ENCODE data around the gene DPP6. TPM values are rescaled to one million over a fixed set of nuclear protein-coding genes. Genes with fewer than 3 reads are reported as not detected.

The DPP6 gene
- total and polyA plus RNA-seq, 9 donors = 0.22 to 3.9 (median 1.3) TPM; not detected in 1

DNA sequence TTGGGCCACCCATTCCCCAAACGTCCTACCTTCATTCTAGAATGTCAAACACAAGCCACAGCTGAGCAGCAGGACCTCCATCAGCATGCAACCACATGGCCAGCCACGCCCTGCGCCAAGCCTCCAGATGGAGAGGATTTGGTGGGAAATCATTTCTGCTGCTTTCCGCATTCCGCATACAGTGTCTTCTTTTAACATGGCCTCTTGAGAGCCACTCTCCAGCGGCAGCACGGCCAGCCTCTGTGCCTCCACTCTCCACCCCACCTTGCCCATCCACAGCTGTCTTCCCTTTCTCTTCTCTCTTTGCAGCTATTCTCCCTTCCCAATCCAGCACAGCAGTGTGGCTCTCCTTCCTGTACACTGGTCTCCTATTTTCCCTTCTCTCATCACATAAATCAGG lies 561.6 kb downstream of the DPP6 start:
- WGBS, 3 donors = 83 to 85% (median 84%) methylated on average over 7 of the region's 7 CpGs
- no peak for DNase-seq
- Histone ChIP-seq H3K27me3 (no peaks in the 10 kb centered on the region), H3K4me3 (no peak overlapping the region), H3K9me3 (no peaks in the 10 kb centered on the region), H3K27ac (no peak overlapping the region), H3K4me1 (ENCODE audit: insufficient read depth) (no peaks in the 10 kb centered on the region), H3K36me3 (no peaks in the 10 kb centered on the region)
- TF ChIP-seq CTCF (IDR thresholded peaks at IDR 0.05) (no peak), EP300 (IDR thresholded peaks at IDR 0.05) (no peak), POLR2A (IDR thresholded peaks at IDR 0.05) (no peak)
- intact Hi-C loops (cut with DNase I) = no loop called here

- no peak for DNase-seq
- Histone ChIP-seq H3K9me3 (no peaks in the 10 kb centered on the region), H3K4me3 (no peak overlapping the region), H3K4me1 (ENCODE audit: insufficient read depth) (no peaks in the 10 kb centered on the region), H3K27me3 (no peaks in the 10 kb centered on the region), H3K27ac (no peak overlapping the region), H3K36me3 (no peaks in the 10 kb centered on the region)
- TF ChIP-seq EP300 (IDR thresholded peaks at IDR 0.05) = no peak
- no peak for TF ChIP-seq POLR2A (IDR thresholded peaks at IDR 0.05)
- no peak for TF ChIP-seq CTCF (IDR thresholded peaks at IDR 0.05)
- 76 to 79% (median 77%) methylated on average over 9 of the region's 9 CpGs for WGBS, 3 donors
- intact Hi-C loops (cut with DNase I) = no loop called here
Measured at GRCh38 chr7:154620141-154620755, 568.0 kb downstream of the DPP6 start.

GRCh38 chr7:154623399-154623798 lies 571.2 kb downstream of the DPP6 start:
- H3K36me3 ChIP-seq = no peaks in the 10 kb centered on the region
- no peak for DNase-seq
- H3K27me3 ChIP-seq = no peaks in the 10 kb centered on the region
- no peaks in the 10 kb centered on the region for H3K4me1 ChIP-seq (ENCODE audit: insufficient read depth)
- H3K4me3 ChIP-seq = no peak overlapping the region
- TF ChIP-seq CTCF (IDR thresholded peaks at IDR 0.05) = no peak
- no peak for TF ChIP-seq EP300 (IDR thresholded peaks at IDR 0.05)
- TF ChIP-seq POLR2A (IDR thresholded peaks at IDR 0.05) = no peak
- no peak overlapping the region for H3K27ac ChIP-seq
- 69 to 88% (median 80%) methylated on average over 22 of the region's 22 CpGs for WGBS, 3 donors
- H3K9me3 ChIP-seq = no peaks in the 10 kb centered on the region
- intact Hi-C loops (cut with DNase I) = no loop called here

GRCh38 chr7:154627646-154628290 lies 575.6 kb downstream of the DPP6 start:
- H3K9me3 ChIP-seq = no peaks in the 10 kb centered on the region
- no peaks in the 10 kb centered on the region for H3K27me3 ChIP-seq
- WGBS, 3 donors = 33 to 68% (median 47%) methylated on average over 5 of the region's 5 CpGs
- TF ChIP-seq EP300 (IDR thresholded peaks at IDR 0.05) (no peak), CTCF (IDR thresholded peaks at IDR 0.05) (no peak), POLR2A (IDR thresholded peaks at IDR 0.05) (no peak)
- H3K36me3 ChIP-seq = no peaks in the 10 kb centered on the region
- no peak for DNase-seq
- H3K27ac ChIP-seq = no peak overlapping the region
- H3K4me1 ChIP-seq (ENCODE audit: insufficient read depth) = no peaks in the 10 kb centered on the region
- intact Hi-C loops (cut with DNase I) = no loop called here
- no peak overlapping the region for H3K4me3 ChIP-seq

All from ovary (tissue), 9 donors.